Osteocyte (in vitro differentiated cells): ENCODE measurements around the gene RELL1. TPM values are rescaled to one million over a fixed set of nuclear protein-coding genes. Genes with fewer than 3 reads are reported as not detected.

Experiments
- DNase-seq: peaks from one replicate; pipeline ENCODE4 v3.0.0; 2021; ENCODE audit warnings: mixed read lengths; ENCODE audit not compliant: unreplicated experiment; ENCODE audit errors: extremely low spot score
- H3K27ac Mint-ChIP-seq: one replicate; pipeline ENCODE4 v1.8.0; 2021; ENCODE audit warnings: mild to moderate bottlenecking, mixed read lengths; ENCODE audit not compliant: unreplicated experiment
- H3K27me3 Mint-ChIP-seq: one replicate; pipeline ENCODE4 v1.8.0; 2021; ENCODE audit warnings: mixed read lengths; ENCODE audit not compliant: unreplicated experiment
- H3K36me3 Mint-ChIP-seq: one replicate; pipeline ENCODE4 v1.8.0; 2021; ENCODE audit warnings: mixed read lengths; ENCODE audit not compliant: unreplicated experiment
- H3K4me1 Mint-ChIP-seq: one replicate; pipeline ENCODE4 v1.8.0; 2021; ENCODE audit warnings: mixed read lengths; ENCODE audit not compliant: unreplicated experiment
- H3K4me3 Mint-ChIP-seq: one replicate; pipeline ENCODE4 v1.8.0; 2021; ENCODE audit warnings: mild to moderate bottlenecking, moderate library complexity, mixed read lengths; ENCODE audit not compliant: unreplicated experiment
- H3K9me3 Mint-ChIP-seq: one replicate; pipeline ENCODE4 v1.8.0; 2021; ENCODE audit warnings: mixed read lengths; ENCODE audit not compliant: unreplicated experiment
- total RNA-seq: library from RNA; stranded (reverse); gene quantifications from 2 replicates; pipeline ENCODE4 v1.2.1, GENCODE V29; 2021
- TF ChIP-seq, protein P1 (sequence below): fragments of 200-600 bp; sonication (generic); IDR thresholded peaks from 2 replicates; pipeline ENCODE4 v1.5.0; 2021; ENCODE audit warnings: antibody characterized with exemption, mild to moderate bottlenecking, moderate library complexity

The RELL1 gene
- total RNA-seq, 1 donor from 2014 or later = 15.6 TPM

DNA sequence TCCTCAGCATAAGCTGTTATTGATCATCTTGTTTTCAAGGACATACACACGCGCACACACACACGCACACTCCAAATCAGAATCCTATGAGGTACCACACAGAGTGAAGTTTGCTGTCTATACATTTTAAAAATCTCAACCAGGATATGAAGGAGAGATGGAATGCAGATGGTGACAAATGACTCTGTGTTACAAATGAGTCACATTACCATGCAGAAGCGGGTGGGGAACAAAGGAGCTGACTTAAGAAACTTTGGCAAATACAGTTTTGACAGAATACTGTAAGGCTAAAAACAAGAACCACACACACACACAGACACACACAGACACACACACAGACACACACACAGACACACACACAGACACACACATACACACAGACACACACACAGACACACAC is 81.7 kb downstream of the RELL1 start:
- no peak overlapping the region for H3K27ac Mint-ChIP-seq
- H3K4me1 Mint-ChIP-seq = peaks cover 4% of the 10 kb centered on the region
- no peak for DNase-seq
- TF ChIP-seq, protein P1, sequence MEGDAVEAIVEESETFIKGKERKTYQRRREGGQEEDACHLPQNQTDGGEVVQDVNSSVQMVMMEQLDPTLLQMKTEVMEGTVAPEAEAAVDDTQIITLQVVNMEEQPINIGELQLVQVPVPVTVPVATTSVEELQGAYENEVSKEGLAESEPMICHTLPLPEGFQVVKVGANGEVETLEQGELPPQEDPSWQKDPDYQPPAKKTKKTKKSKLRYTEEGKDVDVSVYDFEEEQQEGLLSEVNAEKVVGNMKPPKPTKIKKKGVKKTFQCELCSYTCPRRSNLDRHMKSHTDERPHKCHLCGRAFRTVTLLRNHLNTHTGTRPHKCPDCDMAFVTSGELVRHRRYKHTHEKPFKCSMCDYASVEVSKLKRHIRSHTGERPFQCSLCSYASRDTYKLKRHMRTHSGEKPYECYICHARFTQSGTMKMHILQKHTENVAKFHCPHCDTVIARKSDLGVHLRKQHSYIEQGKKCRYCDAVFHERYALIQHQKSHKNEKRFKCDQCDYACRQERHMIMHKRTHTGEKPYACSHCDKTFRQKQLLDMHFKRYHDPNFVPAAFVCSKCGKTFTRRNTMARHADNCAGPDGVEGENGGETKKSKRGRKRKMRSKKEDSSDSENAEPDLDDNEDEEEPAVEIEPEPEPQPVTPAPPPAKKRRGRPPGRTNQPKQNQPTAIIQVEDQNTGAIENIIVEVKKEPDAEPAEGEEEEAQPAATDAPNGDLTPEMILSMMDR = no peak
- peaks cover 5% of the 10 kb centered on the region for H3K36me3 Mint-ChIP-seq
- H3K9me3 Mint-ChIP-seq = no peaks in the 10 kb centered on the region
- H3K4me3 Mint-ChIP-seq = no peak overlapping the region
- H3K27me3 Mint-ChIP-seq = no peaks in the 10 kb centered on the region

DNA sequence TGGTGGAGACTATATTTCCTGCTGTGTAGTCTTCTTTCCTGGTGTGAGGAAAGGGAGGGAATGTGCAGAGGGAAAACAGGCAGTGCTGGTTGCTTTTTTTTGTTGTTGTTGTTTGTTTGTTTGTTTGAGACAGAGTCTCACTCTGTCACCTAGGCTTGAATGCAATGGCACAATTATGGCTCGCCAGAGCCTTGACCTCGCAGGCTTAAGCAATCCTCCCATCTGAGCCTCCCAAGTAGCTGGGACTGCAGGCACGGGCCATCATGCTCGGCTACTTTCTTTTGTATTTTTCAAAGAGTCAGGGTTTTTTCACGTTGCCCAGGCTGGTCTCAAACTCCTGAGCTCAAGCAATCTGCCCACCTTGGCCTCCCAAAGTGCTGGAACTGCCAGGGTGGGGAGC is 82.5 kb downstream of the RELL1 start:
- TF ChIP-seq, protein P1 = no peak
- Mint-ChIP-seq H3K9me3 (no peaks in the 10 kb centered on the region), H3K27me3 (no peaks in the 10 kb centered on the region), H3K27ac (no peak overlapping the region), H3K36me3 (no peaks in the 10 kb centered on the region), H3K4me3 (no peak overlapping the region), H3K4me1 (peaks cover 4% of the 10 kb centered on the region)
- DNase-seq = no peak

DNA sequence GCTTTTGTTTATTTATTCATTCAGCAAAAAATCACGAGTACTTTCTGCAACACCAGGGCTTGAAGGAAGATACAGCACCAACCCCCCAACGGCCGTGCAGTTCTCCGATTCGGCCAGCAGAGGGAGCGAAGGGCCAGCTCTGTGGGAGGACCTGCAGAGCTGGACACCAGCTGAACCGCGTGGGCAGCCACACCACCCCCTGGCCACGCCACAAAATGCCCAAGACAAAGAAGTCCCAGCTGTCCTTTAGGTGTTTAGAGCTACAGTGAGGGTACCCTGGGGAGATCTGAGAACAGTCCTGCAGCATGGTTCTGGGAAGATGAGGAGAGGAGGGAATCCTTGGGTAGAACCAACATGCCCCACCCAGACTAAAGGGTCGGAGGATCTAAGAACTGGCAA is 83.1 kb downstream of the RELL1 start:
- Mint-ChIP-seq H3K4me1 (peaks cover 4% of the 10 kb centered on the region), H3K9me3 (no peaks in the 10 kb centered on the region), H3K4me3 (peak overlapping the region; percentile 38), H3K27ac (no peak overlapping the region), H3K36me3 (no peaks in the 10 kb centered on the region), H3K27me3 (no peaks in the 10 kb centered on the region)
- TF ChIP-seq, protein P1 = peak; percentile 97
- peak; percentile 94 for DNase-seq

DNA sequence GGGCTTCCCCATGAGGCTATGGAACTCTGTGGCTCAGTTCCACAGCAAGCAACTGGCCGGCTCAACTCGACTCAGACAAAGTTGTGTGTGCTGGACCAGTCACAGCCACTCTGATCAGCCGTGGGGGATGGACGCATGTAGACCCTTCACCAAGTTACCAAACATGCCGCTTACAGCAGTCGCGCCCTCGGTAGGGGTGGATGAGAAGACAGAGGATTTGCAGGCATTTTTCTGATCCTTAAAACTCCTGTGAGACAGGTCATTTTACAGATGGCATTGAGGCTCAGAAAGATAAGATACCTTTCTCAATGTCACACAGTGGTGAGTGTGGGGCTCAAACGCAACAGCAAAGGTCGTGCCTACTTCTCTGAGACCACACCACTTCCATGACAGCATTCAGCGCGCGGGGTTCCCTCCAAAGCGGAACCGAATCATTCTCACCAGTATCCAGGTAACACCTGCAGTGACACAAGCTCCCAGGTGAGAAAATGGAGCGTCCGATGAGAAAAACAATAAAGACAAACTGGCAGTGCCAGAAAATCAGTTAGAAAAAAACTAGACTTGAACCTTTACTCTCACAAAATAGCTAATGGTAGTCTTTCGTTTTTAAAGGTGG is 83.6 kb downstream of the RELL1 start:
- H3K36me3 Mint-ChIP-seq = no peaks in the 10 kb centered on the region
- no peak overlapping the region for H3K27ac Mint-ChIP-seq
- no peak overlapping the region for H3K4me3 Mint-ChIP-seq
- H3K9me3 Mint-ChIP-seq = no peaks in the 10 kb centered on the region
- peaks cover 4% of the 10 kb centered on the region for H3K4me1 Mint-ChIP-seq
- no peaks in the 10 kb centered on the region for H3K27me3 Mint-ChIP-seq
- no peak for DNase-seq
- TF ChIP-seq, protein P1 = no peak

DNA sequence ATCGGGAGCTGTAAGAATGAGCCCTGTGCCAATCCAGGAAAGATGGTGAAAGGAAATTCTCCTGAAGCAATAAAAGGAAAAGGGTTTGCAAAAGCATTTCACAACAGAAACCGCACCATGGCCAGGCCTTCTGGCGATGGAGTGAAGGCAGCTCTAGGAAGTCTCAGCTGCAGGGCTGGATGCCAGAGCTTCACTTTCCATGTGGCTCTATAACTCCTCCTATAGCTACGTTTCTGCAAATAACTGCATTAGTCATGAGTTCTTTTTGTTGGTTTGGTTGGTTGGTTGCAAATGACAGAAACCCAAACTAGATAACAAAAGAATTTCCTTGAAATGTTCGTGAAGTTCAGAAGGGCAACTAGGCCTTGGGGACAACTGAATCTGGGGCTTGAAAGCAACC is 84.6 kb downstream of the RELL1 start:
- Mint-ChIP-seq H3K4me1 (peaks cover 4% of the 10 kb centered on the region), H3K27ac (no peak overlapping the region), H3K27me3 (no peaks in the 10 kb centered on the region), H3K36me3 (no peaks in the 10 kb centered on the region), H3K4me3 (no peak overlapping the region), H3K9me3 (no peaks in the 10 kb centered on the region)
- no peak for DNase-seq
- TF ChIP-seq, protein P1 = no peak
